Fibroblast of peridontal ligament (primary cell): ENCODE measurements around the gene GALNT2.

Experiments
- DNase-seq: peaks from one replicate; pipeline ENCODE4 v3.0.0-alpha.2; 2010; ENCODE audit errors: extremely low read depth

The GALNT2 gene

DNA sequence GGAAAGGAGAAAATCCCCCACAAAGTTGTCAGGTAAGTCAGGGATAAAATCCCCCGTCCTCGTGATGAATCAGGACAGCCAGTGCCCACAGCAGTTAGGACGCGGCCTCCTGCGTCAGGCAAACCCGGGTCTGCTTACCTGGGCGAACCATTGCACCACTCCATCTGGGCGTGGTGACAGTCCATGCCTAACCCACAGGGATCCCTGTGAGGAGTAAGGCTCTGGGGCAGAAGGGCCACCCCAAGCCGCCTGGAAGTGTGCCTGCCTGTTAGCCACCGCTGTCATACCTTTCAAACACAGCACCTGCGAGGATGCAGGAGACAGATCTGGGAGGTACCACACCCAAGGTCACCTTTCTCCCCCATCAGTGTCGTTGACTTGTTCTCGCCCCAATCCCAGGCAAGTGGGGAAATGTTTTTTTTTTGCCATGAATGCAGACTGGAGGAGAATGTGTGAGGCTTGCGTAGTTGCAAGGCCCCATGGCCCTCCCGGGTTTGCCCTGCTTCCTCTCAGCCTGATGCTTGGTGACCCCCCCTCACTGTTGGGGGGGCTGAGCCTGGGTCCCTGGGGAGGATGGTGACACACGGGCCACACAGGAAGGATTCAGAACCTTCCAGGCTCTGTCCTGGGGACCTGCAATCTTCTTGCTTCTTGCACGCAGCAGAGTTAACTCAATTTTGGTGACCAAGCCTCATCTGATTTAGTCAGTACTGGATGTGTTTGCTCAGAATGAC, 252.1 kb downstream of the GALNT2 start:
- no peak for DNase-seq

DNA sequence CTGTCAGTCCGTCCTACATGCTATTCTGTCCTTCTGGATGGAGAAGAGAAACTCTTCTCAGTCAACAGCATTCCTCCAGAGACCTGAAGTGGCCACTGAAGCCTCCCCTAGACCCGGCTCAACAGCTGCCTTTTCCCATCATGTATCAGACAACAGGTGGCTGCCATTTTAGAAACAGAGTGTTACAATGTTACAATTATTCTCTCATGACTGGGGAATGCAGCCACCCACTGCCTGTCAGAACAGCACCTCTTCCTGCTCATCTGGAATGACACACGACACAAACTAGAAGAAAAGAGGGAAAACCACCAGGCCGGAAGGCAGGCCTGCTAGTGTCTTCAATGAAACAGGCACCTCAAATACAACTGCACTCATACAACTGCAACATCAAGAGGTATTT, 253.8 kb downstream of the GALNT2 start:
- no peak for DNase-seq

DNA sequence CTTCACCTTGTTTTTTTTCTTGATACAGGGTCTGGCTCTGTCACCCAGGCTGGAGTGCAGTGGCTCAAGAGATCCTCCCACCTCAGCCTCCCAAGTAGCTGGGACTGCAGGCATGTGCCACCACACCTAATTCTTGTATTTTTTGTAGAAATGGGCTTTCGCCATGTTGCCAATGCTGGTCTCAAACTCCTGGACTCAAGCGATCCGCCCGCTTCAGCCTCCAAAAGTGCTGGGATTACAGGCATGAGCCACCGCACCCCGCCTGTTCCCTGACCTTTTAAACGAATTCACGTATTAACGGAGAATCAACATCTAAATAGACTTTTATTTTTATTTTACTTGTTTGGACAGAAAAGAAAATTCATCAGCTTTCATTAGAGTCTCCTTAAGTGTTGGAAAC, 254.3 kb downstream of the GALNT2 start:
- no peak for DNase-seq

DNA sequence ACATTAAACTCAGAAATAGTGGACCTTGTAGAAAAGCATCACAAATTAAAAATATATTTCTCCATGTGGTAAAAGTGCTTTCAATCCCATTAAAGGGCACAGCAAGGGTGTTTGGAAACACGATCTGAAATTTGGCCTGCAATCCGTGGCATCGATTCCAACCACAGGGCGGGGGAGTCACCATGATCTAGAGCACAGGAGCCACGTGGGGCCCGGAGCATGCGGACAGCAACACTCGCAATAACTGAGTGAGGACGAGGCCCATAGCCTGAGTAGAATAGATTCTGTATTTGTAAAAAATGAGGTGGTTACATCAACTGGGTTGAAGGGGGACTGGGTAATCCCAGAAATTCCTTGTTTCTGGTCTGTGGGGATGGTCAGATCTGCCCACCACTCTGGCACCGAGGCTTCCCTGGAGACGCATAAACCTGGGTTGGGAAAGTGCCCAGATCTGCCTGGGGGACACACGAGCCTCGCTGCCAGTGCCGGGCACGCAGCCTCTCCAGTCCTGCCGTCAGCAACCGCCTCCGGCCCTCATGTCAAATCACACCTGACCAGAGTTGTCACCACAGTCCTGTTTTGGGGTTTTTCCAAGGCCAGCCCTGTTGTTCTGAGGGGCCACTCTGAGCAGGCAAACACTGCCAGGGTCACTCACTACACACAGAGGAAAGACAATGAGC, 254.8 kb downstream of the GALNT2 start:
- DNase-seq: no peak

DNA sequence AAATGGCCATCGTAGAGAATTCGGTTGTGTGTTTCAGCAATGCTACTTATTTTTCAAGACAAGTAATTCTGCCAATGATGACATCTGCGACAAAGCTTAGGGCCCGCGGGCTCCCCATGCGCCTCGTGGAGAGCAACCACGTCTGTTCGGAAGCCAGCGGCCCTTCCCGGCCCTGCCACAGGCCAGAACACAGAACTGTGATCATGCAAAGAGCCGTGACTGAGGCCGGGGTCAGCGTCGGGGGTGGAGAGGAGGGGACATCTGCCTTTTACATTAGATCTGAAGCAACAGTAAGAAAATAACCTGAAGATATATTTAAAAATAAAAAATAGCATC, 255.4 kb downstream of the GALNT2 start:
- DNase-seq: no peak

DNA sequence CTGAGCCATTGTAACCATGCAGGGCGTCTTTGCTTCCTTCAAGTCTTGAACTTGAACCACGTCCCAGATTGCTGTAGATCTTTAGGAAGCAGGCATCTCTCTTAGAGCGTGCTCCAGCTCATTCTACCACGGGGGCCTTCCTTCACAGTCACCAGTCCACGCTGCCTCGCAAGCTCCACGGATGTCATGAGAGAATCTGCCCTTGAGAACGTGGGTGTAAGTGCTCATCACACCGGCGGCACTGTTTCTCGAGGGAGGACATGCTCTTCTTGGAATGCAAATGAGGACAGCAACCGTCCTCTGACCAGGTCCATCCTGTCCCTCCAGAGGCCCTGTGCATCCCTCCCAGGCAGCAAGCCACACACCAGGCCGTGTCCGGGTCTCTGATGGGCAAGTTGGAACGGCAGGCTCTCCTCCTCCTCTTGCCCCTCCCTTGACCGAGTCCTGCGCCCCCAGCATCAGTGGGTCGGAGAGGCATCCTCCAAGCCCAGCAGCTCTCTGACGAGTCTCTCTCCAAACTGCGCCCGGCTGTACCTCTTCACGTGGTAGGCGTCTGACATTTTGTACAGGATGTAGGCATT, 256.0 kb downstream of the GALNT2 start:
- DNase-seq: no peak

DNA sequence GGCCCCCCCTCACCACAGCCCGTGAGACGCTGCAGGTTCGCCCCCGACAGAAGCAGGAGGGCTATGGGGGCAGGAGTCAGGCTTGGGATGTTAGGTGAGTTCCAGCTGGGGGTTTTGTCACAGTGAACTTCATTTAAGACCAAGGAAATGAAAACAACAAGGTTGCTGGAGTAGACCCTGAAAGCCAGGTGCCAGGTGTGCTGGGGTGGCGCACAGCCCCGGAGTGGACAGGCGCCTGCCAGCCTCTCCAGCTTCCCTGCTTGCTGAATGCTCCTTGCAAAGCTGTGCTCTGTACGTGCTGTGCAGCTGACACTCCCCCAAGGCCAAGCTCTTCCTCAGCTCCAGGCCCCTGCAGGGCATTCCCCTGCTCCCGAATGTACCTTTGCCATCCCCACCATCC, 256.6 kb downstream of the GALNT2 start:
- no peak for DNase-seq

DNA sequence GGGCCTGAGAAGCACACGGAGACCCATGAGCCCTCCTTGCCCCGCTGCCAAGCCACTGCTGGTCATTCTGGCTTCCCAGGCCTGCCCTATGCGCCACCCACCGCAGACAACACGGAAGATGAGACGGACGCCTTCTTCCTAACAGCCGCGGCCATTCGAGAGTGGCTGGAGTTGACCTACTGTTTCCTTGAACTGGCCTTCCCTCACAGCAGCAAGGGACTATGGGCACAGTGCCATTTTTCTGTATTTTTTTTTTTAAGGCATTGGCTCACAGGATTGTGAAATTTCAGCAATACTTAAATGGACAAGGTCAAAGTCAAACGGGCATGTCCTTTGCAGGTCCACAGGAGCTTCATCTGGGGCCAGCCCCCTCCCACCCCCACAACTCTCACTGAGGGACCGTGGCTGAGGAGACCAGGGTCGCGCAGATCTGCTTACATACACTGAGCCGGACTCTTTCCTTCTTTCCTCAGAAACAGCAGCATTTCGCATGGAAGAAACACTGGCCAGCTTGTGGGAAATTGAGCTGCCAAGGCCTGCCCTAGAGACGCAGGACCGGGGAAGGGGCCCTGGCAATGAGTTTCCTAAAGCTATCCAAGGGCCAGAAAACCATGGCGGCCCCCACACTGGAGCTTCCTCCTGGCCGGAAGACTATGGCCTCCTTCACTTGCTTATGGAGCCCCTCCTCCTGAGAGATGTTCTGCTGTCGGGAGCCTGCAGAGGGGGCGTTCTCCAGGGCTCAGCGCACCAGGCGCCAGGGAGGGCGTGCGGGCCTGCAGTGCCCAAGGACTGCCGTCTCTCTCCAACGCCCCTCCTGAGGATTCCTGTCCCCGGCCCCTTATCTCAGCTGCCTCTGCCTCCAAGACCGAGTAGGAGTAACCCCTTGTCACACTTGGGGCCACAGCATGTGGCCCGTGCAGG, 260.2 kb downstream of the GALNT2 start:
- DNase-seq: no peak

DNA sequence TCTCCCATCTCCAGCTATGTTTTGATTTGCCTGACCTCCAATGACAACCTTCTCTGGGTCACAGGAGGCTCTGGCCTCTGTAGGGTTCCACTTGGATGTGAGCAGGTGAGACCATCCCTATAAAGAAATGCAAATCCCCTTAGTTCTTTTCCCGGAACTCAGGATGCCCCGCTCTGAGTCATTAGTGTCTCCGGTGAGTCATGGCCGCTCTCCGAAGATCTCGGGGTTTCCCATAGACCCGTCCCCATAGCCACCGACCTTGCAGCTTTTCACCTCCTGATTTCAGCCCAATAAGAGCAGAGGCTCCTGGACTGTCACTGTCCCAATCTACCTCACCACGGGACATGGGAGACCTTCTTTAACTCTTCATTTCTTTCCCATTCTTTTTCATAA, 260.9 kb downstream of the GALNT2 start:
- DNase-seq: no peak

DNA sequence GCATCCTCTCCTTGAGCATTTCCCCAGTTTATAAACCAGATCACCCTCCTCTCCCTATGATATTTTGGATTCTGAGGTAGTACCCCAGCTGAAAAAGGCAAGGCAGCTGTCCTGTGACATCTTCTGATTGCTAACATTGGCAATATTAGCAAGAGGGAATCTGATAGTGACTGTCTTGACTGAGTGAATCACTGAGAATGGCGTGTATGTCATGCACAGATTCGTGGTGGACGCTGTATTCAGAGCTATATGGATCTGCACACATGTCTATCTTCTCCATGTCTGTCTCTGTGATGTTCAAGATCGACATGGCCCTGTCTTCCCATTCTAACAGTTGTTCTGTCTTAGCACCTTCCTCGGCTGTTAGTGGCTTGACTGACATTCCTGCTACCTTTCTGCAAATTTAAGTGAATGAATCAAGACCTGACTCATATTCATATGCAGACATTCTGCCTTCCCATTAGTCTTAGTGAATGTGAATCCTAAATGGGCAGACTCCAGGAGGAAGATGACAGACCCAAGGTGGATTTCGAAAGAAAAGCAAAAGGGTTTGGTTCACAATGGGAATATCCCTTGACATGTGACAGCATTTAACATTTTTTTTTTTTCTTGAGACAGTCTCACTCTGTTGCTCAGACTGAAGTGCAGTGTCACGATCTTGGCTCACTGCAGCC, 261.4 kb downstream of the GALNT2 start:
- no peak for DNase-seq

DNA sequence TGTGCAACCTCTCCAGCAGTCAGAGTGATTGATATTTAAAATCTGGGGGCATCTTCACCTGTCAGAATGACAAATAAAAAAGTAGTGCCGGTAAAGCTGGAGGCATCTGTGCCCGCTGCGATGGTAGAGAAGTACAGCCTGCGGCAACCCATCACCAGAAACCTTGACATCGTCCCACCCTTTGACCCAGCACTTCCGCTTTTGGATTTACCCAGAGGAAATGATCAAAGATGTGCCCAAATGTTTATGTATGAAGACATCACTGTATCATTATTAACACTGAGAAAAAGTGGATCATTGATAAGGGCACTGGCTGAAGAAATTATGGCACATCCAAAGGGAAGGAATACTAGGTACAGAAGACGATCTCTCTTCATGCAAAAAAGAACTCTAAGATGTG, 263.1 kb downstream of the GALNT2 start:
- no peak for DNase-seq
